ENCODE results near the gene OTULIN. TPM values are rescaled to one million over a fixed set of nuclear protein-coding genes. Genes with fewer than 3 reads are reported as not detected.
A peak's percentile ranks its signal among the peaks of the same experiment; 100 is the strongest.

OTULIN gene
- 13.9 and 17.8 TPM in 2 replicates for total RNA-seq
- polyA plus RNA-seq: 9.8 and 12.2 TPM in 2 replicates
- polyA plus RNA-seq (2012): 8.4 and 9.2 TPM in 2 replicates
- 10.4 and 19.1 TPM in 2 replicates for polyA minus RNA-seq (ENCODE audit: low replicate concordance)

DNA sequence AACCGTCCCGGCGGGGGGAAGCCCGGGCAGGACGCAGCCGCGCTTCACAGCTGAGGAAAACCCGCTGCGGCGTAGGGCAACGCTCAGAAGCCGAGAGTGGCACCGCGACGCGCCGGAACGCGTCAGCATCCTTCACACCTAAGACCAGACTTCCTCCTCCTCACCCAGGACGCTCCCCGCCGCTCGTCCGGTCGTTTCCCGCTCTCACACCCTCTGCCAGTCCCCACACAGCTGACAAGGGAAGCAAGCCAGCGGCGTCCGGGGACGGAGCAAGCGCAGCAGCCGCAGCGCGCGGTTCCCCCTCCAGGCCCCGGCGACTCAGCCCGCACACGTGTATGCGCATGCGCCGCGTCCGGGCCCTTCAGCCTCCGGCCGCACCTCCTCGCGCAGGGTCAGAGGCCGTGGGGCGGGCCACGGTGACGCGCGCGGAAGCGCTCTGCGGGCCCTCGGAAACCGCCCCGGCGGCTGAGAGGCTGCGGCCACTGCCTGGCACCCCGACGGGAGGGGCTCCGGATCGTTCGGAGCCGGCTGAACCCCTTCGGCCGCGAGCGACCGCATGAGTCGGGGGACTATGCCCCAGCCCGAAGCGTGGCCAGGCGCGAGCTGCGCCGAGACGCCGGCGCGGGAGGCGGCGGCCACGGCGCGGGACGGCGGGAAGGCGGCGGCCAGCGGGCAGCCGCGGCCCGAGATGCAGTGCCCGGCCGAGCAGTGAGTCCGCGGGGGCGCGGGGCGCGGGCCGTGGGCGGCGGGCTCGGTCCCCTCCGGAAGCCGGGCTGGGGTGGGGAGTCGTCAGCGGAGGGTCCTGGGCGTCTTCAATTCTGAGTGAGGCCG is at the start of gene OTULIN:
Gene OTULIN, plus strand, starts transcription at position 449 of the 831 bp plus-strand sequence. Its CDS starts 108 bp downstream, at position 557.
- no peaks in the 10 kb centered on the region for H3K9me3 ChIP-seq (ENCODE audit: control insufficient read depth, insufficient read depth, low read depth, low read length)
- peak within 1 kb of the TSS; percentile 86 for H3K4me2 ChIP-seq (ENCODE audit: extremely low read depth, insufficient read depth, low read length)
- H3K4me1 ChIP-seq (ENCODE audit: control insufficient read depth, extremely low read depth, insufficient read depth, low read length): peaks cover 12% of the 10 kb centered on the region
- H3K9ac ChIP-seq (ENCODE audit: insufficient read depth, low read length): peak within 1 kb of the TSS; percentile 88
- peaks cover 56% of the 10 kb centered on the region for H3K79me2 ChIP-seq (ENCODE audit: control insufficient read depth, insufficient read depth, low read length)
- H3K4me3 ChIP-seq (replicated peaks in 1 of 4; ENCODE audit: control extremely low read depth in 1 of 4, insufficient read depth in 1 of 4, low read depth in 3 of 4, low read length in 4 of 4): peak within 1 kb of the TSS; percentile 51 to 91 (median 82)
- H4K20me1 ChIP-seq (ENCODE audit: control insufficient read depth, extremely low read depth, insufficient read depth, low read length): no peaks in the 10 kb centered on the region
- peak within 1 kb of the TSS; percentile 94 for H2AFZ ChIP-seq (ENCODE audit: low read length)
- no peak for TF ChIP-seq EZH2 (IDR thresholded peaks at IDR 0.05; ENCODE audit: low read length, missing control alignments)
- TF ChIP-seq, protein P1, sequence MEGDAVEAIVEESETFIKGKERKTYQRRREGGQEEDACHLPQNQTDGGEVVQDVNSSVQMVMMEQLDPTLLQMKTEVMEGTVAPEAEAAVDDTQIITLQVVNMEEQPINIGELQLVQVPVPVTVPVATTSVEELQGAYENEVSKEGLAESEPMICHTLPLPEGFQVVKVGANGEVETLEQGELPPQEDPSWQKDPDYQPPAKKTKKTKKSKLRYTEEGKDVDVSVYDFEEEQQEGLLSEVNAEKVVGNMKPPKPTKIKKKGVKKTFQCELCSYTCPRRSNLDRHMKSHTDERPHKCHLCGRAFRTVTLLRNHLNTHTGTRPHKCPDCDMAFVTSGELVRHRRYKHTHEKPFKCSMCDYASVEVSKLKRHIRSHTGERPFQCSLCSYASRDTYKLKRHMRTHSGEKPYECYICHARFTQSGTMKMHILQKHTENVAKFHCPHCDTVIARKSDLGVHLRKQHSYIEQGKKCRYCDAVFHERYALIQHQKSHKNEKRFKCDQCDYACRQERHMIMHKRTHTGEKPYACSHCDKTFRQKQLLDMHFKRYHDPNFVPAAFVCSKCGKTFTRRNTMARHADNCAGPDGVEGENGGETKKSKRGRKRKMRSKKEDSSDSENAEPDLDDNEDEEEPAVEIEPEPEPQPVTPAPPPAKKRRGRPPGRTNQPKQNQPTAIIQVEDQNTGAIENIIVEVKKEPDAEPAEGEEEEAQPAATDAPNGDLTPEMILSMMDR (conservative IDR thresholded peaks at IDR 0.05 in 1 of 2, IDR thresholded peaks at IDR 0.05 in 1 of 2; ENCODE audit: low read depth in 1 of 2, low read length in 2 of 2): no peak
- peak within 1 kb of the TSS; percentile 91 for H3K27ac ChIP-seq (ENCODE audit: insufficient read depth, low read length)
- peak; percentile 83 to 91 for DNase-seq (ENCODE audit: low read depth in 2 of 2)
- H3K36me3 ChIP-seq (ENCODE audit: control insufficient read depth, insufficient read depth, low read length): no peaks in the 10 kb centered on the region
- H3K27me3 ChIP-seq (ENCODE audit: control insufficient read depth, insufficient read depth, low read length): no peaks in the 10 kb centered on the region

DNA sequence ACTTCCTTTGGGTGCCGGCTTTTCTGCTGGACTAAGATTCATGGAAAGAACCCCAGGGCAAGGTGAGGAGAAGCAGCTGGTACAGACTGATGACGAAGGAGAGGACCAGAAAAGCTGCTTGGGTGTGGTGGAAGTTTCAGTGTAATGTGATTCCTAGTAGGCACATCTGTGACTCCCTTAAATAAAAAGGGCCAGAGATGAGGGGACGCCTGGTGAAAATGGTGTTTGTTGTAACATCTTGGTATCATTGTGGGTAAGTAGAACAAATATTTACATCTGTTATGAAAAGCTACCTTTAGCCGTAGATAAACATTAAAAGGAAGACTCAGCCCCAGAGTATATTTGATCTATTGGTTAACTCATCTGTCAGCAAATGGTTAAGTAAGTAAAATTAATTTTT is 49.2 kb upstream of the OTULIN start:
- no peaks in the 10 kb centered on the region for H3K79me2 ChIP-seq (ENCODE audit: control insufficient read depth, insufficient read depth, low read length)
- no peak for TF ChIP-seq EZH2 (IDR thresholded peaks at IDR 0.05; ENCODE audit: low read length, missing control alignments)
- TF ChIP-seq, protein P1 (conservative IDR thresholded peaks at IDR 0.05 in 1 of 2, IDR thresholded peaks at IDR 0.05 in 1 of 2; ENCODE audit: low read depth in 1 of 2, low read length in 2 of 2): no peak
- H3K9me3 ChIP-seq (ENCODE audit: control insufficient read depth, insufficient read depth, low read depth, low read length): no peaks in the 10 kb centered on the region

DNA sequence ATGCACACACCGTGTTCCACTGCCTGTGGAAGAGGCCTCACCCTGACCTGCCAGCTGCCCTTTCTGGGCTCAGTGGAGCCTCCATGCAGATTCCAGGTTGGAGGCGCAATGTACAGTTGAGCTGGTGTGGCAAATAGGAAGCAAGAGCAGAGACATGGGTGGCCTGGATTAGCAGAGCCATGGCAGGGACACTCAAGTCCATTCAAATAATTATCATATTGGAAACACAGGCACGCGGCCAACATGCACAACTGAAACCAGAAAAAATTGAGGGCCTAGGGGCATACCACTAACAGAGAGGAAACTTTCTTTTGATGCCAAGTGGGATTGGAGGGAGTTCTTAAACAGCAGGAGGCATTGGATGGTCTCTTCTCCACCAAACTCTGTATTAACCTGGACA is 47.1 kb upstream of the OTULIN start:
- no peak overlapping the region for H3K27ac ChIP-seq (ENCODE audit: insufficient read depth, low read length)
- H2AFZ ChIP-seq (ENCODE audit: low read length): no peak overlapping the region
- H3K9ac ChIP-seq (ENCODE audit: insufficient read depth, low read length): no peak overlapping the region
- no peak overlapping the region for H3K4me2 ChIP-seq (ENCODE audit: extremely low read depth, insufficient read depth, low read length)
- no peaks in the 10 kb centered on the region for H4K20me1 ChIP-seq (ENCODE audit: control insufficient read depth, extremely low read depth, insufficient read depth, low read length)
- no peaks in the 10 kb centered on the region for H3K27me3 ChIP-seq (ENCODE audit: control insufficient read depth, insufficient read depth, low read length)
- DNase-seq (ENCODE audit: low read depth in 2 of 2): no peak
- no peak overlapping the region for H3K4me3 ChIP-seq (replicated peaks in 1 of 4; ENCODE audit: control extremely low read depth in 1 of 4, insufficient read depth in 1 of 4, low read depth in 3 of 4, low read length in 4 of 4)
- H3K79me2 ChIP-seq (ENCODE audit: control insufficient read depth, insufficient read depth, low read length): no peaks in the 10 kb centered on the region
- no peak for TF ChIP-seq EZH2 (IDR thresholded peaks at IDR 0.05; ENCODE audit: low read length, missing control alignments)
- H3K4me1 ChIP-seq (ENCODE audit: control insufficient read depth, extremely low read depth, insufficient read depth, low read length): no peaks in the 10 kb centered on the region
- H3K9me3 ChIP-seq (ENCODE audit: control insufficient read depth, insufficient read depth, low read depth, low read length): no peaks in the 10 kb centered on the region
- H3K36me3 ChIP-seq (ENCODE audit: control insufficient read depth, insufficient read depth, low read length): no peaks in the 10 kb centered on the region

More for the DNA sequence above, 49.2 kb upstream of the OTULIN start:
- Histone ChIP-seq H3K36me3 (ENCODE audit: control insufficient read depth, insufficient read depth, low read length) (no peaks in the 10 kb centered on the region), H3K4me1 (ENCODE audit: control insufficient read depth, extremely low read depth, insufficient read depth, low read length) (no peaks in the 10 kb centered on the region), H3K4me2 (ENCODE audit: extremely low read depth, insufficient read depth, low read length) (no peak overlapping the region), H2AFZ (ENCODE audit: low read length) (no peak overlapping the region), H3K27me3 (ENCODE audit: control insufficient read depth, insufficient read depth, low read length) (no peaks in the 10 kb centered on the region), H3K27ac (ENCODE audit: insufficient read depth, low read length) (no peak overlapping the region), H3K4me3 (replicated peaks in 1 of 4; ENCODE audit: control extremely low read depth in 1 of 4, insufficient read depth in 1 of 4, low read depth in 3 of 4, low read length in 4 of 4) (no peak overlapping the region), H3K9ac (ENCODE audit: insufficient read depth, low read length) (no peak overlapping the region), H4K20me1 (ENCODE audit: control insufficient read depth, extremely low read depth, insufficient read depth, low read length) (no peaks in the 10 kb centered on the region)
- DNase-seq (ENCODE audit: low read depth in 2 of 2): no peak

Data from fibroblast of lung (primary cell).